ENCODE results near the gene DSCAML1.
"Not testable (repeated sequence)": the region's sequence is repeated elsewhere in the genome, so short reads cannot be mapped to it uniquely, and the experiment has no call there.

Gene DSCAML1

DNA sequence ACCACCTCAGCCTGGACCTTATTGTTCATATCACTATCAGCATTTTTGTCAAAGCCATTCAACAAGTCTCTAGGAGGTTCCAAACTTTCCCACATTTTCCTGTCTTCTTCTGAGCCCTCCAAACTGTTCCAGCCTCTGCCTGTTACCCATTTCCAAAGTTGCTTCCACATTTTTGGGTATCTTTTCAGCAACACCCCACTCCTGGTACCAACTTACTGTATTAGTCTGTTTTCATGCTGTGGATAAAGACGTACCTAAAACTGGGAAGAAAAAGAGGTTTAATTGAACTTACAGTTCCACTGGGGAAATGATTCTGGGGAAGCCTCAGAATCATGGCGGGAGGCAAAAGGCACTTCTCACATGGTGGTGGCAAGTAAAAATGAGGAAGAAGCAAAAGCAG lies 391.1 kb downstream of the DSCAML1 start:
- in situ Hi-C loops (cut with HindIII; ENCODE audit: low sequenced_read_pairs) = not testable (repeated sequence)

DNA sequence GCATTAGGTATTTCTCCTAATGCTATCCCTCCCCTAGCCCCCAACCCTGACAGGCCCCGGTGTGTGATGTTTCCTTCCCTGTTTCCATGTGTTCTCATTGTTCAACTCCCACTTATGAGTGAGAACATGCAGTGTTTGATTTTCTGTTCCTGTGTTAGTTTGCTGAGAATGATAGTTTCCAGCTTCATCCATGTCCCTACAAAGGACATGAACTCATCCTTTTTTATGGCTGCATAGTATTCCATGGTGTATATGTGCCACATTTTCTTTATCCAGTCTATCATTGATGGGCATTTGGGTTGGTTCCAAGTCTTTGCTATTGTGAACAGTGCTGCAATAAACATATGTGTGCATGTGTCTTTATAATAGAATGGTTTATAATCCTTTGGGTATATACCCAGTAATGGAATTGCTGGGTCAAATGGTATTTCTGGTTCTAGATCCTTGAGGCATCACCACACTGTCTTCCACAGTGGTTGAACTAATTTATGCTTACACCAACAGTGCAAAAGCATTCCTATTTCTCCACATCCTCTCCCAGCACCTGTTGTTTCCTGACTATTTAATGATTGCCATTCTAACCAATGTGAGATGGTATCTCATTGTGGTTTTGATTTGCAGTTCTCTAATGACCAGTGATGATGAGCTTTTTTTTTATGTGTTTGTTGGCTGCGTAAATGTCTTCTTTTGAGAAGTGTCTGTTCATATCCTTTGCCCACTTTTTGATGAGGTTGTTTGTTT lies 397.7 kb downstream of the DSCAML1 start:
- in situ Hi-C loops (cut with HindIII; ENCODE audit: low sequenced_read_pairs) = not testable (repeated sequence)

DNA sequence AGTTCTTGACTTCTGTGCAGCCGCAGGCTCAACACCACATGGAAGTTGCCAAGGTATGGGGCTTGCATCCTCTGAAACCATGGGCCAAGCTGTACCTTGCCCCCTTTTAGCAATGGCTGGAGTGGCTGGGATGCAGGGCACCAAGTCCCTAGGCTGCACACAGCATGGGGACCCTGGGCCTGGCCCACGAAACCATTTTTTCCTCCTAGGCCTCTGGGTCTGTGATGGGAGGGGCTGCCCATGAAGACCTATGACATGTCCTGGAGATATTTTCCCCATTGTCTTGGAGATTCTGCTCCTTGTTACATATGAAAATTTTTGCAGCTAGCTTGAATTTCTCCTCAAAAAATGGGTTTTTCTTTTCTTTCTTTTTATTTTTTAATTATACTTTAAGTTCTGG lies 398.4 kb downstream of the DSCAML1 start:
- in situ Hi-C loops (cut with HindIII; ENCODE audit: low sequenced_read_pairs) = not testable (repeated sequence)

DNA sequence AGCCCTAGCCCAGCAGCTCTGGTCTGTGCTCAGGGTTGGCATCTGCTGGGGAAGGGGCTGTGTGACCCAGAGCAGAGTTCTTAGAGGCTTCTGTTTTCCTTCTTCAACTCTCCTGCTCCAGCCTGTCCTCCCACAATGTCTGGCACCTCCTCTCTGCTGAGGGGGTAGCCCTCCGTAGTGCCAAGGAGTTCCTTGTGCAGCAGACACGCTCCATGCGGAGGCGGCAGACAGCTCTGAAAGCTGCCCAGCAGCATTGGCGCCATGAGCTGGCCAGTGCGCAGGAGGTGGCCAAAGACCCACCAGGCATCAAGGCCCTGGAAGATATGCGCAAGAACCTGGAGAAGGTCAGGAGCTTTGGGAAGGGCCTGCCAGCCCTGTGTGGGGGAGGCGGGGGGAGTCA lies 400.0 kb downstream of the DSCAML1 start:
- in situ Hi-C loops (cut with HindIII; ENCODE audit: low sequenced_read_pairs) = no loop called here

DNA sequence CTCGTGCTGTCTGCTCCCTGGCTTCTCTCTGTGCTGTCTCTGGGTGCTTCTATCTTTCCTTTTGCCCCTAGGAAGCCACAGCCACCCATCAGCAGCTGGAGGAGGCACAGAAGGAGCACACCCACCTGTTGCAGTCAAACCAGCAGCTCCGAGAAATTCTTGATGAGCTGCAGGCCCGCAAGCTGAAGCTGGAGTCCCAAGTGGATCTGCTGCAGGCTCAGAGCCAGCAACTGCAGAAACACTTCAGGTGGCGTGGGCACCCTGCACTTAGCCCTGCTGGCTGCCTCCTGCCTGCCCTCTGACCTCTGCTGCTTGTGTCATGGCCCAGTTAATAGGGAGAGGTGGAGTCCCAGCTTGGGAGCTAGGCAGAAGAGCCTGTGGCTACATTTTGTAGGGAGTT lies 401.5 kb downstream of the DSCAML1 start:
- in situ Hi-C loops (cut with HindIII; ENCODE audit: low sequenced_read_pairs) = no loop called here

DNA sequence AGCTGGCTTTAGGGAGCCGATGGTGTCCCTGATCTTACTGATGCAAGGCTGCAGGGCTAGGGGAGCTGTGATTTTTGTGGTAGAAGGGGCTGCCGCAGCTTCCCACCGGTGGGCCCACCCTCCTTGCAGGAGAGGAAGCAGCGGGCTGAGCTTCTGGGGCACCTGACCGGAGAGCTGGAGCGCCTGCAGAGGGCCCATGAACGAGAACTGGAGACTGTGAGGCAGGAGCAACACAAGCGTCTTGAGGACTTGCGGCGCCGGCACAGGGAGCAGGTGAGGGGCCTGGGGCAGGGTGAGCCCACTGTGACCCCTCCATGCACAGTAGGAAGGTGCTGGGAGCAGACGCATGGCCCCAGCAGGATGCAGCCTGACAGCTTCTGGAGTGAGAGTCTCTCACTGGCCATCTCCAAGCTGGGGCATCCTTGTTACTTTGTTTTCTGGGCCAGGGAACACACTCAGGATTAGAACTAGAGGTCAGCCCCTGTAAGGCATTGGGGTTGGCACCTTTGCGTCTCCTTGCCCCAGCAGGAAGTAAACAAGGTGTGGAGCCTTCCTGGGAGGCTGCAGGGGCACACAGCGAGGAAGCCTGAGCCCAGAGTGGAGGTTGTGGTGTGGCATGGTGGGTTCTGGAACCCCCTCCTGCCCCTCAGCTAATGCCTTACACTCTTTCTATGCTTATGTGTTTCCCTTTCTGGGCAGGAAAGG lies 402.6 kb downstream of the DSCAML1 start:
- in situ Hi-C loops (cut with HindIII; ENCODE audit: low sequenced_read_pairs) = no loop called here

DNA sequence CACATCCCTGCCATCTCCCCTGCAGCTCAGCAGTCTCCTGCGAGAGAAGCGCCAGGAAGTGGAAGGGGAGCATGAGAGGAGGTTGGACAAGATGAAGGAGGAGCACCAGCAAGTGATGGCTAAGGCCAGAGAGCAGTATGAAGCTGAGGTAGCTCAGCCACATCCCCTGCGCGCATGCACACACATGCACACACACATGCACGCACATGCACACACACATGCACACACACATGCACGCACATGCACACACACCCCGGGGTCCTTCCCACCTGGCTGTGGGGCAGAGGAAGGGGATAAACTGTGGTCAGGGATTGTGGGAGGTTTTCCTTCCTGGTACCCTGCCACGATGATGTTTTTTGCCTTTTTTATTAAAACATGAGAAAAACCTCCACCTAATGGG lies 404.0 kb downstream of the DSCAML1 start:
- in situ Hi-C loops (cut with HindIII; ENCODE audit: low sequenced_read_pairs) = no loop called here

DNA sequence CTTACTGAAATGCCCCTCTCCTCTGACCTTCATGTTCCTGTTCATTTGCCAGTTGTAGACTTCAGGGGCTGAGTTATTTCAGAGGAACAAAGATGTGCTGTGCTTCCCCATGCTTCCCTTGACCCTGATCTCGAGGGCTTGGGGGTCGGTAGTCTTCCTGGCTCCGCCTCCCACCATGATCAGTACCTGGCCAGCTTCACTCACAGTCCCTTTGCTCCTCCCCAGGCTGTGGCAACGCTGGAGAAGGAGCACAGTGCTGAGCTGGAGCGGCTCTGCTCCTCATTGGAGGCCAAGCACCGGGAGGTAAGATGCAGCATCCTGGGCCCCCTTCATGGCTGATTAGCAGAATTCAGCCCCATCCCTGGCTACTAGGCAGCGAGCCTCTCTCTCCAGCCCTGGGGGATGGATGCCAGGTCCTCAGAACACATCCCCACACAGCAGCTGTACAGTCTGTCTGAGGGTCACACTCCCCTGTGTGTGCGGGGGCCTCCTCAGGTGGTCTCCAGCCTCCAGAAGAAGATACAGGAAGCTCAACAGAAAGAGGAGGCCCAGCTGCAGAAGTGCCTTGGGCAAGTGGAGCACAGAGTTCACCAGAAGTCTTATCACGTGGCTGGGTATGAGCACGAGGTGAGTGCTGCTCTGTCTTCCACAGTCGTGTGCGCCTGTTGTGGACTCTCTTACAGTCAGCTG lies 404.9 kb downstream of the DSCAML1 start:
- in situ Hi-C loops (cut with HindIII; ENCODE audit: low sequenced_read_pairs) = no loop called here

DNA sequence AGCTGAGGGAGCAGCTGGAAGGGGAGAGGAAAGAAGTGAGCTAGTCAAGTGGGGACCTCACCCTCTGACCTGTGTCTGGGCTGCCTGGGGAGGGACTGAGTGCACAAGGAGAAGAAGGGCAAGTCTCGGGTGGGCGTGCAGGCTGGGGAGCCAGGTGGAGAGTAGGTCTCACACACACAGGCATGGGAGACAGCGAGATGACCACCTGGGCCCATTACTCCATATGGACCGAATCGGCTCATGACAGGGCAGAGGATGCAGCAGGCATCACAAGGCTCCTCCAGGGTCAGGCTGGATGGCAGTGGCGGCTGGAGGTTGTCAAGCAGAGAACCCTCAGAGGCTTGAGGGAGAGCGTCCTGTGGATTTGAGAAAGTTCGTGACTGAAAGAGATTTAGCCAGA lies 405.8 kb downstream of the DSCAML1 start:
- in situ Hi-C loops (cut with HindIII; ENCODE audit: low sequenced_read_pairs) = no loop called here

DNA sequence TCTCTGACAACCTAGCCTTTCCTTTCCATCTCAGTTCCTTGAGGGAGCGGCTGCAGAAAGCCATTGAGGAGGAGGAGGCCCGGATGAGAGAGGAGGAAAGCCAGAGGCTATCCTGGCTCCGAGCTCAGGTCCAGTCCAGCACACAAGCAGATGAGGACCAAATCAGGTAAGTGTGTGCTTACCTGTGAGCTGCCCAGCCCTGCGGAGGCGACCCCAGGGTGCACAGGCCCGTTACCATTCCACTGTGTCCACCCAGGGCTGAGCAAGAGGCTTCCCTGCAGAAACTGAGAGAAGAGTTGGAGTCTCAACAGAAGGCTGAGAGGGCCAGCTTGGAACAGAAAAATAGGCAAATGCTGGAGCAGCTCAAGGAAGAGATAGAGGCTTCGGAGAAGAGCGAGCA lies 406.3 kb downstream of the DSCAML1 start:
- in situ Hi-C loops (cut with HindIII; ENCODE audit: low sequenced_read_pairs) = no loop called here

DNA sequence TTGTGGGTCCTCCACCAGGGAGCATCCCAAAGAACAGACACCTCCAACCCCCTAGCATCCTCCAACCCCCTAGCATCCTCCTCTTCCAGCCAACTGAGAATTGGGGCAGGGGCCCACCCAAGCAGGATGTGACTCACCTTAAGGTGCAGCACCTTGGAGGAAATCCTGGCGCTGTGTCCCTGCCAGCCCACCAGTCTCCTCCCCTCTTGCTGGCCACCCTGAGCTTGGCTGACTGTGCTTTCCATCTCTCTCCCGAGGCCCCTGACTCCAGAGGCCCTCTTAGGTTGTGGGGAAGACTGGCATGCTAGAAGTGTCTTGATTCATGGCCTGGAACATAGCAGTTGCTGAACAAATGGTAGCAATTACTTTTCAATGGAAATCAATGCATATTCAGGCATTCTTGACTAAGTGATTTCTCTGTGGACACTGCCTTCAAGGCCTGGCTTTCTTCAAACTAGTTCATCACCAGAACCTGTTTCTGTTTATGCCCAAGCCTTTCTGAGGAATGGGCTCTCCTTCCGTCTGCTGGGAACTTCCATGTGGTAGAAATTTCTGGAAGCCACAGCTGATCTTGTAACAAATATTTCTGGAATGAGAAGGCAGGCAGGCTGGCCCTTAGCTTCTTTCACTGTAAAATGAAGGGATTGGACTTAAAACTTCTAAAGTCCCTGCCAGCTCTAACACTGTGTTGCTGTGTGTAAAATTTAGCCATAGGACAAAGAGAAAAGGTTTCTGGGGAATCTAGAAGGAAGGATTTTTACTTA lies 408.8 kb downstream of the DSCAML1 start:
- in situ Hi-C loops (cut with HindIII; ENCODE audit: low sequenced_read_pairs) = no loop called here

DNA sequence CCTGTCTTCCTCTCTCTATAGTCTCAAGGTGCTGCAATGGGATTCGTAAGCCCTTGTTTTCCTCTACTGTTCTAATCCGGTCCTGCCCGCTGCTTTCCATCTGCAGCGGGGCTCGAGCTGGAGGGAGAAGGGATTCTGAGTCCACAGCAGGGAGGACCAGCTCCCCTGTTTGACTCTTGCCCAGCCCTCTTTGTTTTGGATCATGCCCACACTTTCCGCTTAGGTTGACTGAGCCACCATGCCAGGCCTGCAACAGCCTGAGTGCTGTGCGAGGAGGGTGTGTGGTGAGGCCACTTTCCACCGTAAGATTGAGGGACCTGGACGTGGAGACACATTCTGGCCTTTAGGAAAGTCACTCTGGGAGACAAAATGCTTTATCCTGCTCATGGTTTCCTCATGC lies 411.1 kb downstream of the DSCAML1 start:
- in situ Hi-C loops (cut with HindIII; ENCODE audit: low sequenced_read_pairs) = no loop called here

DNA sequence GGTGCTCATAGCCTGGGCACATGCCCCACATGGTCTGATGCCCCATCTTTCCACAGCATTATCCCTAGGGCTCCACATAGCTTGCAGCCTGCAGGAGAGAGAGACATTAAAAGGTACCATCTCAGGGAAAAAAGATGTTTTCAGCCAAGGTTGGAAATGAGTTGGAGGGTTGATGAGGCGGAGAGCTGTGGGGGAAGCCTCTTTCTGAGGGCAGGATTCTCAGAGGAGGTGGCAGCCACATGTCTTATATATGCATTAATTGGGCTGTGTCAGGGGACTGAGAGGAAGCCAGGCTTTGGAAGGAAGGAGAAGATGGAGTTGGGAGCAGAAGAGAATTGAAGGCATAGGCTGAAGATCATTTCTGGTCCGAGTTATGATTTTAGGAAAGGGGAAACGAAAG lies 411.5 kb downstream of the DSCAML1 start:
- in situ Hi-C loops (cut with HindIII; ENCODE audit: low sequenced_read_pairs) = no loop called here

DNA sequence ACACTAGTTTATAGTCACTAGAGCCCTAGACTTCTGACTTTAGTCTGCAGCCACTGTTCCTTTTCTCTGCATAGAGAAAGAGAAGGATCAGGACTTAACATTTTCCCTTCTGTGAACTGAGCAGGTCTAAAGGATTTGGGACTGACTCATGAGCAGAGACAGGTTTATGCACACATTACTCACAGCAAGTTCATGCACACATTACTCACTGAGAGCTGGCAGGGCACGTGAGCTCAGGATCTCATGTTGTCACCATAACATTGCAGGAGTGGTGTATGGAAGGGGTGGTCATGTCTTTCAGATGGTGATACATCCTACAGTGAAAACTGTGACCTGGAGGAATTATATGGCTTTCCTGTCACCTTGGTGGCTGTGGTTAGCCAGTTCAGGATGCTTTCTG lies 413.0 kb downstream of the DSCAML1 start:
- in situ Hi-C loops (cut with HindIII; ENCODE audit: low sequenced_read_pairs) = no loop called here

DNA sequence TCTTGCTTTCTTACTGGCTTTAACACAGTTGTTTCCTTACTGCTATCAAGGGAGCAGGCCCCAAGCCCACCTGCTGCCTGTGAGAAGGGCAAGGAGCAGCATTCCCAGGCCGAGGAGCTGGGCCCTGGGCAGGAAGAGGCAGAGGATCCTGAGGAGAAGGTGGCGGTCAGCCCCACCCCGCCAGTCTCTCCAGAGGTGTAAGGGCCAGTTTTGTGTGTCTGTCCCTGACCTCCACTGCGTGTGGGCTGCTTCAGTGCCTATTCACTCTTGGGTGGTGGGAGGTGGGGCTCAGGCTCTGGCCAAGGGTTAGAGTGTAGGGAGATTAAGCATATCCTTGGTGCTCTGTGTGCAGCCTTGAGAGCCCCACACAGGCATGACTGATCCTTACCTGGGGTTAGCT lies 414.3 kb downstream of the DSCAML1 start:
- in situ Hi-C loops (cut with HindIII; ENCODE audit: low sequenced_read_pairs) = no loop called here

DNA sequence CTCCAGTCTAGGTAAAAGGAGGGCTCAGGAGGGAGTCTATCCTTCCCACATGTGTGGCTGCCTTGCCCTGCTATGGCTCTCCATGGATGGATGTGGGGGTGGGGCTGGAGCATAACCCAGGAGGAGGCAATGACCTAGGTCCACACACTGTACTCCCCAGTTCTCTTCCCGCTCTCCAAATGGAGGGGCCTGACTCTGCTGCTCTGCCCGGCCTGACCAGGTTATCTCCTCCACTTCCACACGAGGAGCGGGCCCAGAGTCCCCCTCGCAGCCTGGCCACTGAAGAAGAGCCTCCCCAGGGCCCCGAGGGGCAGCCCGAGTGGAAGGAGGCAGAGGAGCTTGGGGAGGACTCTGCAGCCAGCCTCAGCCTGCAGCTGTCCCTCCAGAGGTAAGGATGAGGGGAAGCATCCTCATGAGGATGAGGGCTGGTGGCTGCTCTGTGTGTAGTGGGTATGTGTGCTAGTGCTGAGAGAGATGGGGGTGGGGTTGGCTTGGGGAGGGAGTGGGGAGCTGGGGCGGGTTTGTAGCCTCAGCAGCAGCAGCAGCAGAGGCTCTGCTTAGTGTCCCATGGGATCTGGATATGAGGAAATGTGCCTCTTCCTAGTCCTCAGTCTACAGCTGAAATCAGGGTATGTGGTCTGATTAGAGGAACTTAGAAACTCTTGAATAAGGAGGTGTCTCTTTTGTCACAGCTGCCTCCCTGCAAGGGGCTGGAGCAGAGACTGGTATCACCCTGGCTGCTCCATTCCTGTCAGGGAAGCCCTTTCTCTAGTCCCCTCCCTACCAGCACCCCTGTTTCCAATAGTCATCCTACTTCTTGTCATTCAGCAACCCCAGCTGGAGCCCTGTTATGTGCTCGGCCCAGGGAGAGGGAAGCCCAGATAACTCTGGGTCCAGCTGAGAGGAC lies 415.3 kb downstream of the DSCAML1 start:
- in situ Hi-C loops (cut with HindIII; ENCODE audit: low sequenced_read_pairs) = no loop called here

DNA sequence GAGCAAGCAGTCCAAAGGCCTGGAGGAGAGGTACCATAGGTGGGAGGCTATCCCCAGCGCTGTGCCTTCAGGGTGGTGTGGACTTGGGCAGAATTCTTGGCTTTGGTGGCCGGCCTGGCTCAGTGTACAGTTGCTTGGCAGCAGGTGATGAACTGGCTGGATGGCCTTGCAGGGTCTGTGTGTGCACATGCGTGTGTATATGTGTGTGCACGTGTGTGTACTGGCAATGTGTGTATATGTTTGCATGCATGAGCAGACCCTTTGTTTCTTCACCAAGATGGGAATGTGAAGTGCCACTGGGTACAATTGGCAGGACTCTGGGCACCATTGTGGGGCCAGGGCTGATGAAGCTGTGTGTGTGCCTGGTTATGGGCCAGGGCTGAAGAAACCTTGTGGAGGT lies 416.3 kb downstream of the DSCAML1 start:
- in situ Hi-C loops (cut with HindIII; ENCODE audit: low sequenced_read_pairs) = no loop called here

DNA sequence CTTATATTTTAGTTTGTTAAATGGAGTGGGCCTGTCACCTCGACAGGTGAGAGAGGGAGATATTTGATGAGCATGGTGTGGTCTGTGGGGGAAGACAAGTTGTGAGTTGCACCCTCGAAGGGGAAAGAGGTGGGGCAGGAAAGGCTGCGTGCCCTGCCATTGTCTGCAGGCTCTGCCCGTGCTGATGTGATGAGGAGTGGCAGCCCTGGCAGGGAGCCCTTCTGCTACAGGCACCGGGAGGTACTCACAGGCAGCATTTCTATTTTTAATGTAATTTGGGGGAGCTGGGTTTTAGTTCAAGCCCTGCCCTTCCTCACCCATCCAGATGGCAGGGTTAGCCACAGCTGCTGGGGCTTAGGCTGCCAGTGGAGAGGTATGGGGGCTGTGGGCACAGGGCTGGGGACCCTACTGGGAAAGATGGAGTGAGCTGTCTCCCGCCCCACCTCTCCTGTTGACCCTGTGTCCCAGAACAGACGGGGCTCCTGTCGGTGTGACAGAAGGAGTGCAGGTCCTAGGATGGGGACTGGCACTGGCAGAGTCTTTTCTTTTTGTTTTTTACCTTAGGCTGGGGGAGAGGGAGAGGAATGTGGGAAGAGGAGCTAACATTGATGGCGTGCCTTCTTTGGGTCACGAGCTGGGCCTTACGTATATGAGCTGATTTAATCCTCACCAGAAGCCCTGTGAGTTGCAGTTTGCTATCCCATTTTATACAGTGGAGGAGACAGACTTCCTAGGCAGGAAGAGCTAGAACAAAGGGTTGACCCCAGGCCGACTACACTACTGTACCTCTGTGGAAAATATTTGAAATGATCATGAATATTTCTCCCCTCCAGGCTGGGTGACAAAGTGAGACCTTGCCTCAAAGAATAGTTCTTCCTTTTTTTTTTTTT lies 417.8 kb downstream of the DSCAML1 start:
- in situ Hi-C loops (cut with HindIII; ENCODE audit: low sequenced_read_pairs) = no loop called here
